NCI-H446 (cell line): ENCODE measurements around the gene CARD19.
"Not testable (repeated sequence)": the region's sequence is repeated elsewhere in the genome, so short reads cannot be mapped to it uniquely, and the experiment has no call there.

Source experiments
- DNase-seq, 2 experiments: peaks; one replicate each; lab custom pipeline; 2025; lab: John Stamatoyannopoulos, UW

Gene CARD19

DNA sequence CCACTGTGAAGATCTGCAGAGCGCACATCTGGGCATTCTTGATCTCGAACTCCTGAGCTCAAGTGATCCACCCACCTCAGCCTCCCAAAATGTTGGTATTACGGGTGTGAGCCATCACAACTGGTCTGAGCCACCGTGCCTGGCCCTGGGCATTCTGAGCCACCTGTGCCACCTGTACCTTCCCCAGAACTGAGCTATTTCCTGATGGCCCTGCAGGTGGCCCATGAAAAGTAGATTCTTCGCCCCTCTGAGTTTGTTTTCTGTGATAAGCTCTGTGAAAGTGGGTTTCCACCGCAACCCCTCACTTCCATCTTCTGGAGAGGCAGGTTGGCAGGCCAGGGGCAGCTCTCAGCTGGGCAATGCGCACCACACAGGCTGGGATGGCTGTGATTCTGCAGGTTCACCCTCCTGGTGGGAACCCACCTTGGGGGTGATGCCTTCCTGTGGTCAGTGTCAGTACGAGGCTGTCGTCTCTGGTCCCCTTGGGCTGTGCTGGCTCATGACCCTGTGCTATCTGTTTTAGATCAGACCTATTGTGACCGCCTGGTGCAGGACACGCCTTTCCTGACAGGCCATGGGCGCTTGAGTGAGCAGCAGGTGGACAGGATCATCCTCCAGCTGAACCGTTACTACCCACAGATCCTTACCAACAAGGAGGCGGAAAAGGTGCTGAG lies 11.3 kb downstream of the CARD19 start:
- DNase-seq = no peak

DNA sequence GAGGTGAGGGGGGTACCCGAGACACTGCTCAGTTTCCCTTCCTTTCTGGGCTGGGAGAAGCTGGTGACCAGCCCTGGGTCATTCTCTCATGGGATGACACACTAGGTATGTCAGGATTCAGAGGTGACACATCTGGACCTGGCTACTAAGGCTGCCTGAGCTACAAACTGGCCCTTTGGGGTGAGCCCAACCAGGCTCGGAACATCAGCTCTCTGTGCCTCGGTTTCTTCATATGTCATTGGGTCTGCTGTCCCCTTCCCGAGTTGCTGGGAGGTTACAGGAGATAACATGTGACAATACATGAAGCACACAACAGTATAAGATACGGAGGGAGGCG lies 11.8 kb downstream of the CARD19 start:
- DNase-seq = no peak

DNA sequence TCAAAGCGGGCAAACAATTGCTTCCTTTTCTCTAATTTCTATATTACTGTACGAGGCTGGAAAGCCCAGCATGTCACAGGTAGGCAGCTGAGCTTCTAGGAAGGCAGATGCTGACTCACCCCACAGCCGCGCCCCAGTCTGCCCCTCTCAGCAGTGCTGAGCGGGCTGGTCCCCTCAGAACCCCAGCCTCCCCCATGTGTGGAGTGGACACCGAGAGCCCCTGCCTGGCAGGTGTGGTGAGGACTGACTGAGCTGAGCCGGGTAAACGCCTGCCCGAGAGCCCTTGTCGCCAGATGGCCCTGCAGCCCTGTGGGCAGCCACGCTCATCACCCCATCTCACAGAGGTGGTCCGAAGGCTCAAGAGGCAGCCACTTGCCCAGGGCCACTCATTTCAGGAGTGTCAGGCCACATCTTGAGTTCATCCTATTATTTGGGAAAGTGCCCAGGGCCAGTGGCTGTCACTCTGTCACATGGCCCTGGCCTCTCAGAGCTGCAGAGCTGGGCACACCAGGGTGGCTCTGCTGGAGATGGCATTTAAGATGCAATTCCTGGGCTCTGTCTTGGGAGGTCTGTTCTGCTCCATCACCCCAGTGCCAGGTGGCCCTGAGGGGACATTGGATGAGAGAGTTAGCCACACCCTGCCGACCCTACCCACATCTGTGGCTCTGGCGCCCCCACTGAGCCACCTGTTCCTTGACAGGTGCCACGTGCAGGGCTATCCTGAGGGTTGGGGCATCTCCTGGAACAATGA lies 12.4 kb downstream of the CARD19 start:
- no peak for DNase-seq

DNA sequence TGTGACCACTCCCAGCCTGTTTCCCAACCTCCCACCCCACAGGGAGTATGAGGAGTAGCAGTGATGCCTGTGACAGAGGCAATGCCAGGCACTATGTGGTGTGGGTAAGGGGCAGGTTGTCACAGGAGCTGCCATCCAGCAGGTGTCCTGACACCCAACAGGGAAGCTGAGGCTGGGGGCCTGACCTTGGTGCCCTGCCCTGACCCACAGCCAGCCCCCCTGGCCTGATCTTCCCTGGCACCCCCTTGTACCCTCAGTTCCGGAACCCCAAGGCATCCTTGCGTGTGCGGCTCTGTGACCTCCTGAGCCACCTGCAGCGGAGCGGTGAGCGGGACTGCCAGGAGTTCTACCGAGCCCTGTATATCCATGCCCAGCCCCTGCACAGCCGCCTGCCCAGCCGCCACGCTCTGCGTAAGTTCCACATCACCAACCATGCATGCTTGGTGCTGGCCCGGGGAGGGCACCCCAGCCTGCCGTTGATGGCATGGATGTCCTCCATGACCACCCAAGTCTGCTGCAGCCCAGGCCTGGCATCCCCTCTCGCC lies 14.4 kb downstream of the CARD19 start:
- DNase-seq = no peak

DNA sequence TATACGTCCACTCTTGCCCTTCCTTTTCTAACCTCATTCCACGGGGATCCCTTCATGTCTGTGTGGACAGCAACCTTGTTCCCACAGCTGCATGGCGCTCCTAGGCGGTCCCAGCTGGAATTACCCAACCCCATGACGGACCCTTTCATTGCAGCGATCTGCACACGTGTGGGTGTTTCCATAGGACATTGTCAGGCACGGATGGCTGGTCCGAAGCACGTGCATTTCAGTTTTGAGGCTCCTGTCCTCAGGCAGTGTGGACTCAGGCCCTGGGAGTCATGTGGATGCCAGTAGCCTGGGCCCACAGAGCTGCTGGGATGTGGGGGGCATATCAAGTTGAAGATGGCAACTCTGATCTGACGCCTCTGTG lies 15.0 kb downstream of the CARD19 start:
- DNase-seq = no peak

DNA sequence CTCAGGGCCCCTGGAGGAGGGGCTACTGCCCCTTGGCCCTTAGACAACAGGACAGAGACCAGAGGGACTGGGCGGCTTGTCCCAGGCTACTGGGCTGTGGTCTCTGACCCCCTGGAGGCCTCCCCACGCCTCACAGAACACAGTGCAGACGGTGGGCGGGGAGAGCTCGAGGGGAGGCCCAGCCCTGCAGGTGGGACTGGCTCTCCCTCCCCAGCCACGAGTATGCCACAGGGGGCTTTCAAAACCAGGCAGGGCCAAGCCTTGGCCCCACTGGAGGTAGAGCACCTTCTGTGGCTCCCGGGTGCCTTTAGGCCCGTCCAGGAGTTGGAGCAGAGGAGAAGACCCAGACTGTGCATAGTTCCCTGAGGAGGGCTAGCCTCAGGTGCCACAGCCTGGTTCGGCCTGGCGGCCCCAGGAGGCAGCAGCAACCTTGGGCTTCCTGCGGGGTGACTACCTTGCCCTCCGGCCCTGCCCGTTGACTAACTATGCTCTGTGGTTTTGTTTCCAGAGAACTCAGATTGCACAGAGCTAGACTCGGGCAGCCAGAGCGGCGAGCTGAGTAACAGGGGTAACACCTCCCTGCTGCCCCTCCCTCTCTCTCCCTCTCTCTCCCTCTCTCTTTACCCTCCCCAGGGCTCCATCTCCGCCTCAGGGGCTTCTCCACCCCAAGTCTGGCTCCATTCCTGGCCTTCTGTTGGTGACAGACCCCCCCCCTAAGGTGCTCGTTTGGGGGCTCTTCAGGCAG lies 15.5 kb downstream of the CARD19 start:
- no peak for DNase-seq

DNA sequence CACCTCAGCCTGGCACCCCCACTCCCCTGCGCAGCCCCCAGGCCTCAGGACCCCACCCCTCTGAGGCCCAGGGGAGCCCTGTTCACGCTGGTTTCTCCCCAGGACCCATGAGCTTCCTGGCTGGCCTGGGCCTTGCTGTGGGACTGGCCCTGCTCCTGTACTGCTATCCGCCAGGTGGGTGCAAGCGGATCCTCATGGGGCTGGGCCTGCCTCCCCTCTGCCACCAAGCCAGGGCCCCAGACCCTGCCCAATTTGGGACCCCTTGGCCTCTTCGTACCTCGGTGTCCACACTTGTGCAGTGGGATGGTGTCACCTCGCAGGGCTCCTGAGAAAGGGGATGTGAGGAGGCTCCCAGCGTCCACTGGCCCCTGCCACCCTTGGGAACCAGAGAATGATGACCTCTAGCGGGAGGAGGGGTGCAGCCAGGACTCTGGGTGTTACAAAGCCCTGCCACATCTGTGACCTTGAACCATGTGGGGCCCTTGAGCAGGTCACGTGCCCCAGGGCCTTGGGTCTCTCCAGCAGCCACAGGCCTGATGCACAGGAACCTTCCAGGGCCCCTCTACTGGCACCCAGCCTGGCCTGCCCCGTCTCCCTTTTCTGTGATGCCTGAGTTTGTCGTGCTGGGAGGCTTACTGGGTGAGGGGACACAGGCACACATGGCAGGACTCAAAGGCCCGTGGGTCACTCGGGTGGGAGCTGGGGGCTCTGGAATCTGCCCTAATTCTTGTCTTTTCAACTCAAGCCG lies 16.3 kb downstream of the CARD19 start:
- no peak for DNase-seq

DNA sequence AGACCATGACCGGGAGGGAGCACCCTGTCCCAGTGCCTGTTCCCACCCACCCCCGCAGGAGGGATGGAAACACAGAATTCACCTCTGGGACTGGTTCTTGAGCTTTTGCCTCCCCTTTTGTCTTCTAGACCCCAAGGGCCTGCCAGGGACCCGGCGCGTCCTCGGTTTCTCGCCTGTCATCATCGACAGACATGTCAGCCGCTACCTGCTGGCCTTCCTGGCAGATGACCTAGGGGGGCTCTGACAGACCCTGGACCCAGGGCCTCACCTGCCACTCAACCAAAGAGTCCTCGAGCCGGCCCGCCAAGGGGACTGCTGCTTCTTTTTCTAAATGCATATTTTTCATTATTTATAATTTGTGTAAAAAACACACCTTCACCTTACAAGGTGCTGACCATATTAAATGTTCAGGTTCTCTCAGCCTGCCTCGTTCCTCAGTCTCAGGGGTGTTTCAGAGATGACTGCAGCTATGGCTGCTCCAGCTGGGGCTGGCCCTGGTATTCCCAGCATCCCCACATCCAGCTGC lies 16.9 kb downstream of the CARD19 start:
- no peak for DNase-seq

DNA sequence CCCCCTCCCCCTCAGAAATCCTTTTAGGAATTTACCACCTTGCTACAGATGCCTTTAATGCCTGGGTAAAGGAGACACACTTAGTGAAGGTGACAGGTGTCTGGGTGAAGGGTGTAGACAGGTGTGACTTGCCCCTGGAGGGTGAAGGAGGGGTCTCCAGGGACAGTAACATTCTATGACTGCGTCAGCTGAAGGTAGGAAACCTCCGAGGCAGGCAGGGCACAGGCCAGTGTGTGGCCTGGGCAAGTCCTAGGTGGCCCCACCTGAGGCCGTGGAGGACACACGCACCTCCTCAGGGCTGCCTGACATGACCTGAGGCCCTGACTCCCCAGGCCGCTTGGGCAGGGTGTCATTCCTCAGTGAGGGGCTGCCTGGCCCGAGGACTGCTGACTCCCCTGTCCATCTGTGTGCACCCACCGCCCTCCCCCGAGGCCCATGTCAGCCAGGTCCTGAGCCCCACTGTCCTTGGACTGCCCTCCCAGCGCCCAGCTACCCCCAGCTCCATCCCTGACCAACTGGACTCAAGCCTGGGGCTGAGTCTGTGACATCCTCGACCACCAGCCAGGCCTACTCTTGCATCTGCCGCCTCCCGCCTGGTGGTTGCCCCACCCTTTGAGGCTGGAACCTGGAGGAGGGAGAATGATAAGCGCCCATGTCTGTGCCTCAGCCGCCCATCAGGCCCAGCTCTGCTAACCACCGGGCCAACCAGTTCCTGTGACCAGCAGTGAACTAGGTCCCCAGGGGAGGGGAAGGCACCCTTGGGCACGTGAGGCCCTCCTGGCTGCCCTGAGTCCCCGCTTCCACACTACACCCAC lies 18.4 kb downstream of the CARD19 start:
- DNase-seq = no peak

DNA sequence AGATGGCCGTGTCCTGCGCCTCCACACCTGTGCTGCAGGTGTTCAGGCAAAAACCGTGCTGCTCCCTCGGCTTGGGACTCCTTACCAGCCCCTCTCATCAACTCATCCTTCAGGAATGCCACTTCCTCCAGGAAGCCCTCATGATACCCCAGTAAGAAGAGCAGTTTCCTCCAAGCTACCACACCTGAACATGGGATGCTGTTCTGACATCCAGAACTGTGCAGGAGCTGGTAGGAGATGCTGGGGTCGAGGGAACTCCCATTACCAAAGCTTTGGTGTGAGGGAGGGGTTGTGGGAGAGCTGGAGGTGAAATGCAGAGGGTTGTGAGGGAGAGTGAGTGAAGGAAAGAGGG lies 18.9 kb downstream of the CARD19 start:
- DNase-seq = no peak

DNA sequence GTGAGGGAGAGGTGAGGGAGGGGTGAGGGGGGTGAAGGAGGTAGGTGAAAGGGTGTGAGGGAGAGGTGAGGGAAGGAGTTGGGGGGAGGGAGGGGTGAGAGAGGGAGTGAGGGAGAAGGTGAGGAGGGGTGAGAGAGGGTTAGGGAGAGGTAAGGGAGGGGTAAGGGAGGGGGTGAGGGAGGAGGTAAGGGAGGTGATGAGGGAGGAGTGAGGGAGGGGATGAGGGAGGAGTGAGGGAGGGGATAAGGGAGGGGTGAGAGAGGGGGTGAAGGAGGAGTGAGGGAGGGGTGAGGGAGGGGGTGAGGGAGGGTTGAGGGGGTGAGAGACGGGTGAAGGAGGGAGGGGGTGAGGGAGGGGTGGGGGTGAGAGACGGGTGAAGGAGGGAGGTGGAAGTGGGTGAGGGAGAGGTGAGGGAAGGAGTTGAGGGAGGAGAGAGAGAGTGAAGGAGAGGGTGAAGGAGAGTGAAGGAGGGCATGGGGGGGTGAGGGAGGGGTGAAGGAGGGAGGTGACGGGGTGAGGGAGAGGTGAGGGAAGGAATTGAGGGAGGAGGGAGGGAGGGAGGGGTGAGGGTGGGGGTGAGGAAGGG lies 19.6 kb downstream of the CARD19 start:
- DNase-seq = no peak

DNA sequence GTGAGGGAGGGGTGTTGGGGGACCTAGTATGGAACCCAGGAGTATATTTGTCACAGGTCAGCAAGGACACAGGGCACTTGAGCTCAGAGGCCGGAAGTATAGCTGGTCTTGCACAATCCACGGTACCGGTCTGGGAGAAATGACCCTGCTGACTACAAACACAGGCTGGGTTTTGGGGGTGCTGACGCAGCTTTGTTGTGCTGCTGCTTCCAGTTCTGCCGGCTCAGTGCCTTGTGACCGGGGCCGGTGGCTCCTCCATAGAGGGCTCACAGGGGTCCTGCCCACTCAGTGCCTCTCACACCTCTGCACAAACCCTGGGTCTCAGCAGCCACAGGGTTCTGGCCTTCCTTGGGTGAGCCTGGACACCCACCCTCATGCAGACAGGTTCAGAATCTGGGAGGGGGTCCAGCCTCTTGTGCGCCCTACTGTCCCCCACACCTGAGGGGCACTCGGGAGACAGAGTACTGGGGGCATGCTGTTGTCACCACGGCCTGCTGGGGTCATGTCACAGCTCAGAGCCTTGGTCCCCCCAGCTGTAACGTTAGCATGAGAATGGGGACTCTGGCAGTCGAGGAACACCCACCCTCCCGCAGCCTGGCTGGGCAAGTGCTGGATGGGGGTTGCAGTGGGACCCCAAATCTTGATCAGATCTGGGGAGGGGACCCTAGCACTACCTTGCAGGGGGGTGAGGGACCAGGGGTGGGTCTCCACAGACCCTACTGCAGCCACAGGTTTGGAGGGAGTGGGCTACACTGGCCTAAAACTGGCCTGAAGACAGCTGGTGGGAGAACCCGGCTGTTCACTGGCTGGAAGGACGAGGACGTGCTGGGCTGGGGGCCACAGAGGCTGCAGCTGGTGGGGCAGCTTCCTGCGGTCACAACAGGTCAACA lies 20.3 kb downstream of the CARD19 start:
- DNase-seq = no peak

DNA sequence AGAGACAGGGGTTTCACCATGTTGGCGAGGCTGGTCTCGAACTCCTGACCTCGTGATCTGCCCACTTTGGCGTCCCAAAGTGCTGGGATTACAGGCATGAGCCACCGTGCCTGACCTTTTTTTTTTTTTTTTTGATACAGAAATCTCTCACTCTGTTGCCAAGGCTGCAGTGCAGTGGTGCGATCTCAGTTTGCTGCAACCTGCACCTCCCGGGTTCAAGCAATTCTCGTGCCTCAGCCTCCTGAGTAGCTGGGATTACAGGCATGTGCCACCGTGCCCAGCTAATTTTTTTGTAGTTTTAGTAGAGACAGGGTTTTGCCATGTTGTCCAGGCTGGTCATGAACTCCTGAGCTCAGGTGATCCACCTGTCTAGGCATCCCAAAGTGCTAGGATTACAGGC lies 21.5 kb downstream of the CARD19 start:
- DNase-seq = not testable (repeated sequence)

DNA sequence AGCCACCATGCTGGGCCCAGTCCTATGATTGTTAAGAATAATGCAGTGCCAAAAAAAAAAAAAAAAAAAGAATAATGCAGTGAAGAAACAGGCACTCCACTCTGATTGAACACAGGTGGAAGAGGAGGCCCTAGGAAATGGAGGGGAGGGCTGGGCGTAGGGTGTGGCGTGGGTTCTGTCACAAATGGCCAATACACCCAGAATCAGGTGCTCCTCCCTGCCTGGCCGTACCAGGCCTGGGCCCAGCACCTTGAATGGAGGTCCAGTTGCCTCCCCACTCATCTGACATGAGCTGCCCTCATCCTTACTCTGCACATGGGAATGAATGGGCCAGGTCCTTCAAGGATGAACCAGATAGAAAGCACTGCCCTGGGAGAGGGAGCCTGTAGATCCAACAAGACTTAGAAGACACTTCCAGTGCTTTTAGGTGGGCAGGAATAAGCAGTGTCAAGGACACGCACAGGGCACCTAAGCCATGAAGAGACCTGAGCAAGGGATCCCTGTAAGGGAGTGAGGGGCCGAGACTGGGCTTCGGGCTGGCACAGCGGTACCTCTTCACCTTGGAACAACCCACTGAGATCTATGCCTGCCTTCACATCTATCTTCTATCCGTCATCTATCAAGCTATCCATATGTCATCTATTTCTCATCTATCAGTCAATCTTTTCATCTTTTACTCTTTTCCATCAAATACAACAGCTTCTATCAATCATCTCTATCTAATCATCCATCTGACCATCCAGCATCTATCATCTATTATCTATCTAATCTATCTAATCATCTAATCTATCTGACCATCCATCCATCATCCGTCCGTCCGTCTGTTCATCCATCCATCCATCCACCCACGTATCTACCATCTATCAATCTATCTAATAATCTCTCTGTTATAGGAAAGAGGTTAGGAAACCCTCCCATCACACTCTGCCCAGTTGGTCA lies 22.2 kb downstream of the CARD19 start:
- DNase-seq = no peak

DNA sequence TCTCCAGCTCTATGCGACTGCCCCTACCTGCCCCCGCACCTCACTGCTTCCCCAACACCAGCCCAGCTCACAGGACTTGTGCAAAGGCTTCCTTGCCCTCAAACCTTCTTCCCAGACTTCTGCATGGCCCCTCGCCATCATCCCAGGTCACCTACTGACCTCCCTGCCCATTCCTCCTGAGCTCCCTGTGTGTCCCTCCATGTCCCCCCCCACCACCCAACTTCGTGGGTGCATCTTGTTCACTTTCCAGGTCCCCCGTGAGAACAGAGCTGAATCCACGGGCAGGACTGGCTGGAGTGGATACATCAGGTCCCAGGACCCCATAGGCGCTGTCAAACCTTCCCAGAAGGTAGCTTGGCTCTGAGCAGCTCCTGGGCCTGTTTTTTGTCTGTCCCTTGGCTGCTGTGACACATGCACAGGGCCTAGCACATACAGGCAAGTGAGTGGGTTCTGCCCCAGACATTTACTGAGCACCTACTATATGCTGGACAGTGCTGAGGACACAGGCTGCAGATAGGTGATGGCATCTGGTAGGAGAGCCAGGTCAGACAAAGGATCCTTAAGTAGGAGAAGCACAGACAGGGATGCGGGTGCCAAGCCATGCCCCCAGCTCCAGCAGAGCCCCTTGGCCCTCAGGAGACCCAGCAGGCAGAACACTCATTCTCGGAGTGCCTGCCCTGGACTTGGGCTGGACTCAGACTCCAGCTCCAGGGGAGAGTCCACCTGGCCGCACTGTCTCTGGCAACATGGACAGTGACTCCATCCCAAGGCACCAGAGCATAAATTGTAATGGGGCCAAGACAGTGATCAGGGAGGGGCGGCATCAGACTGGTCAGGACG lies 23.1 kb downstream of the CARD19 start:
- DNase-seq = no peak

DNA sequence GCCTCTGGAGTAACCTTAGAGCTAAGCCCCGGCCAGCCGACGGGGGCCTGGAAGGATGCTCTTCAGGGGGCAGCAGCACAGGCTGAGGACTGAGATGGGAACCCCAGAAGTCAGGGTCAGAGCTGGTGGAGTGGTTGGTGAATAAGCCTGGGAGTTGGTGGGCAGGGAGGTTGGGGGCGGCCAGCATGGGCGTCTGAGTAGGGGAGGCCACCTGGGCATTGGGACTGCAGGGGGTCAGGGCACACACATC lies 23.6 kb downstream of the CARD19 start:
- DNase-seq = no peak

DNA sequence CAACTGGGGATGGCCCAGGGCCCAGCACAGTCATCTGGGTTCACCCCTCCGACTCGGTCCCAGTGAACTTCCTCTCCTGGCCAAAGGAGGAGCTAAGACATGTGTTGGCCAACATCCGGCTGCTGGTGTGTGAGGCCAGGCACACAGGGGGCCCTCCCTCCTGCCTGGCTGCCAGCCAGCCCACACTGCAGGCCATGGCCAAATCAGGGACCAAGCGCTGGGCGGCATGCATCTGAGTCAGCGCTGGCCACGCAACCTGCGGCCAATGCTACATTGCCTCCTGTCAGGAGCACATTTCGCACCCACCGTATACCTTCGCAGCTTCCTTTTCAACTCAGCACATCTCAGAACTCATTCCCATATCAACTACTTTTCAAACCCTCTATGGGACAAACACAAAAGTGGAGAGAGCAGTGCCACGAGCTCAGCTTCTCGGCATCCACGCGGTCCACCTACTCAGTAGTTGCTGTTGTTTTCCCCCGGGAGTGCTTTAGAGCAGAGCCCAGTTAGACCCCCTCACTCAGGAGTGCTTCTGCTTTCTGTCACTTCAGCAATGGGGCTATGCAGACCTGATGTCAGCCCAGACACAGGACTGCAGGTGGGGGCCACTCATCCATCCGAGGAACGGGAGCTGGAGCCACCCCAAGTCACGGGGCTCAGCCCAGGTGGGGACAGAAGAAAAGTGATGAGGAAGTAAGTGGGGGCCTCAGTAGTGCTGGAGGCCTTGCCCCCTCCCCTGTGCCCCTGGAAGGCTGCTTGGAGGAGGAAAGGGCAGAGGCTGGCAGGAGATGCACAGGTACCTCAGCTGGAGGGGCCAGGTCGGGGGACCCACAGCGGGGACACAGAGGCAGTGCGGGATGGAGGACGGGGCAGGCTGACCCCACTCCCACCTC lies 24.2 kb downstream of the CARD19 start:
- DNase-seq = peak in 1 of 2 experiments; percentile 48
